ENCODE data around the gene KMT2E.

The KMT2E gene

GRCh38 chr7:105086850-105087249, 72.8 kb downstream of the KMT2E start:
- DNase-seq, result no peak

GRCh38 chr7:105087981-105088380, 74.0 kb downstream of the KMT2E start:
- no peak for DNase-seq

- DNase-seq, result no peak
Observed at GRCh38 chr7:105088456-105088855, 74.5 kb downstream of the KMT2E start.

GRCh38 chr7:105094966-105095365, 81.0 kb downstream of the KMT2E start:
- no peak for DNase-seq

GRCh38 chr7:105096306-105096705, 82.3 kb downstream of the KMT2E start:
- no peak for DNase-seq

- DNase-seq, result no peak
Observed at GRCh38 chr7:105097619-105098018, 83.6 kb downstream of the KMT2E start.

- no peak for DNase-seq
Observed at GRCh38 chr7:105098863-105099515, 85.0 kb downstream of the KMT2E start.

- no peak for DNase-seq
Observed at GRCh38 chr7:105101864-105102263, 87.9 kb downstream of the KMT2E start.

- DNase-seq, result no peak
Observed at GRCh38 chr7:105102557-105103352, 88.8 kb downstream of the KMT2E start.

- DNase-seq, result no peak
Observed at GRCh38 chr7:105105579-105105978, 91.6 kb downstream of the KMT2E start.

GRCh38 chr7:105106473-105106872, 92.5 kb downstream of the KMT2E start:
- peak; percentile 7 for DNase-seq

GRCh38 chr7:105107458-105107857, 93.5 kb downstream of the KMT2E start:
- DNase-seq, result no peak

GRCh38 chr7:105112440-105113418, 98.7 kb downstream of the KMT2E start:
- no peak for DNase-seq

- no peak for DNase-seq
Observed at GRCh38 chr7:105118612-105119600, 104.9 kb downstream of the KMT2E start.

- DNase-seq, result no peak
Observed at GRCh38 chr7:105122619-105123018, 108.6 kb downstream of the KMT2E start.

- no peak for DNase-seq
Observed at GRCh38 chr7:105125745-105126144, 111.7 kb downstream of the KMT2E start.

- no peak for DNase-seq
Observed at GRCh38 chr7:105126436-105126975, 112.5 kb downstream of the KMT2E start.

GRCh38 chr7:105127179-105127578, 113.2 kb downstream of the KMT2E start:
- DNase-seq, result no peak

- DNase-seq, result no peak
Observed at GRCh38 chr7:105130048-105130447, 116.0 kb downstream of the KMT2E start.

GRCh38 chr7:105130580-105130979, 116.6 kb downstream of the KMT2E start:
- DNase-seq, result no peak

GRCh38 chr7:105131033-105131656, 117.1 kb downstream of the KMT2E start:
- no peak for DNase-seq
